ENCODE data around the gene MAL.

The MAL gene

DNA sequence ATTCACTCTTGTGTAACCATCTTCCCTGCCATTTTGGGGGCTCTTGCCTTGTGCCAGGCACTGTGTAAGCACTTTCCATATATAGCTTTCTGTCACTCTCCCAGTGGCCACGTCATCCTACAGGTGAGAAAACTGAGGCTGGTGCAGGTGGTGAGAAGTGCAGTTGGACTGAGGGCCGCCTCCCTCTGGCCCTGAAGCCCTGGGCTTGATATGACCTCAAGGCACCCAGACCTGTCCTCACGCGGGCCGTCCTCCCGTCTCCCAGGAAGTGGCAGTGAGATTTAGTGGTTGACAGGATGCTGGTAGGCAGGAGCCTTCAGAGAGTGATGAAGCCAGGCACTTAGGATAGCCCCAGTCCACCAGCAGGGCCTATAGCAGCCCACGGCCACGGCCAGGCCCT, 30.5 kb downstream of the MAL start:
- peaks cover 14% of the 10 kb centered on the region for H3K4me1 ChIP-seq (ENCODE audit: control insufficient read depth, insufficient read depth, low read length)
- no peak overlapping the region for H3K4me3 ChIP-seq (ENCODE audit: low read length)

DNA sequence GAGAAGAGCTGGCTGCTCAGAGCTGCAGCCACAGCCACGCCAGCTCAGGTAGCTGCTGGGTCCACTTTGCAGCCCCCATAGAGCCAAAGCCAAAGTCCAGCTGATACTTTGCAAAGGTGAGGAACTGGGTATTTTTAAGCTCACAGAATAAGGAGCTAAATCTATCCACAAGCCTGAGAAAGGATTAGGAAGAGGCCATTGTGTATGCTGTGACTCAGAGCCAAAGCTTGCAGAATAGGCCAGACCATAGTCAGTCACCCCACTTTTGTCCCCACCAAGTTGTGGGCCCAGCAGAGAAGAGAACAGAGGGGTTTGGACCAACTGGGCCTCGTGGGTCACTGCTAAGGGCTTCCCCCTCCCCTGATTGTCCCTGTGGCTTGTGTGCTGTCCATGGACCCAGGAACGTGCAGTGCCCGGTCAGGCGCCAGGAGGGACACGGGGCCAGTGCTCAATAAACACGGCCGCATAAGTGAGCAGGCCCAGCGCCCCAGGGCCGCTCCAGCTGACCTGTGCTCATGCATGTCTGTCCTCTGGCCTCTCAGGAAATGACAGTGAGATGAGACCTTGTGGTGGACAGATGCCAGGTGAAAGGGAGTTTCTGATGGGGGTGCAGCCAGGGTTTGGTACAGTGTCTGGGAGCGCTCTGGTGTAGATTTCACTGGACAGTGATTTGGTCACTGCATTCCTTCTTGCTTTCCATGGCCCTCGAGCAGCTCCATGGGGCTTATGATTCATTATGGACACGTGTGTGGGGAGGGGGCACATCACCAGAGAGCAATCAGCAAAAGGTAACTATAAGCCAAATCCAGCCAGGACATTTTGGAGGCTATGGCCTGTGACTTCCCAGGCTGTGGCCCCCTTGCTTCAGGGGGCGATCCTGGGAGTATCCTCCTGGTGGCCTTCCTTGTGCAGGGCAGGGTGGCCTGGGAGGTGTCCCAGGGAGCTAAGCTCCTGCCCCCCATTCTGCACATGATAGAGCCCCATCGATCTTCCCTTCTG, 31.3 kb downstream of the MAL start:
- H3K4me1 ChIP-seq (ENCODE audit: control insufficient read depth, insufficient read depth, low read length): peaks cover 14% of the 10 kb centered on the region
- no peak overlapping the region for H3K4me3 ChIP-seq (ENCODE audit: low read length)
- H3K9me3 ChIP-seq (replicated peaks; ENCODE audit: low read length): no peaks in the 10 kb centered on the region
- no peak overlapping the region for H3K9ac ChIP-seq (ENCODE audit: low read depth, low read length)
- peak overlapping the region; percentile 28 for H3K4me2 ChIP-seq (ENCODE audit: low read length)
- no peaks in the 10 kb centered on the region for H3K36me3 ChIP-seq (ENCODE audit: insufficient read depth, low read length)
- H3K27me3 ChIP-seq (ENCODE audit: control insufficient read depth, insufficient read depth, low read length): peaks cover 63% of the 10 kb centered on the region

More for the DNA sequence above, 30.5 kb downstream of the MAL start:
- Histone ChIP-seq H3K9me3 (replicated peaks; ENCODE audit: low read length) (no peaks in the 10 kb centered on the region), H3K27me3 (ENCODE audit: control insufficient read depth, insufficient read depth, low read length) (peaks cover 64% of the 10 kb centered on the region), H3K36me3 (ENCODE audit: insufficient read depth, low read length) (no peaks in the 10 kb centered on the region), H3K9ac (ENCODE audit: low read depth, low read length) (no peak overlapping the region), H3K4me2 (ENCODE audit: low read length) (no peak overlapping the region)

DNA sequence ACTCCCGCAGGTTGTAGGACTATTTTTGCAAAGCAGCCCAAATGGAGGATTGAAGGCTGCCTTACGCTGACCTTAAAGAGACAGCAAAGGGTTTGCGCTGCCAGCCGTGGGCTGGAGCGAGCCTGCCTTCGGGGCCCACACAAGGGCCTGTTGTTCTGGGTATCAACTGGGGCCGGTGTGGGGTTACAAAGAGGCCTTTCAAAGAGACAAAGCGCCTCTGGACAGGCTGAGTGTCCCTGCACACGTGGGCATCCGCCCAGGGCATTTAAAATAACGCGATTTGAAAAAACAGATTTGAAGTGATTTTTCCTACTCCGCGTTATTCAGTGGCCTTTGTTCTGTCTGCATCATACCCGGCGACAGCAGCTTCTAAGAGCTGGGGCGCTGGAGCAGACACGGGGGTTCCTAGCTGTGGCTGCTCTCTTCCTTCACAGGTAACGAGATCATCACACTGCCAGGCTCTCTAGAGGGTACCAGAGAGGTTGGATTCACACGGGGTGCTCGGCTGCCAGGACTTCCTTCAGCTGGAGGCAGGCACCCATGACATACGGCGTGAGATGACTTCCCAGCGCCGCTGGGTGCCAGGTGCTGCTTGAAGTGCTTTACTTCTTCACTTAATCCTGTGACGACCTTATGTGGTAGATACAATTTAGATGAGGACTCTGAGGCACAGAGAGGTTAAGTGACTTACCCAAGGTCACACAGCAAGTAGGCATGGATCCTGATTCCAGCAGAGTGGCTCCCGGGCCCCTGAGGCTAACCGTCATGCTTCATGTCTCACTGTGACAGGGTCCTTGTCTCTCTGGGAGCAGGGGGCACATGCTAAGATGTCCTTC, 32.2 kb downstream of the MAL start:
- H3K27me3 ChIP-seq (ENCODE audit: control insufficient read depth, insufficient read depth, low read length): peaks cover 65% of the 10 kb centered on the region
- peaks cover 14% of the 10 kb centered on the region for H3K4me1 ChIP-seq (ENCODE audit: control insufficient read depth, insufficient read depth, low read length)
- H3K9ac ChIP-seq (ENCODE audit: low read depth, low read length): no peak overlapping the region
- H3K36me3 ChIP-seq (ENCODE audit: insufficient read depth, low read length): no peaks in the 10 kb centered on the region
- H3K4me2 ChIP-seq (ENCODE audit: low read length): no peak overlapping the region
- H3K9me3 ChIP-seq (replicated peaks; ENCODE audit: low read length): no peaks in the 10 kb centered on the region
- no peak overlapping the region for H3K4me3 ChIP-seq (ENCODE audit: low read length)

- Histone ChIP-seq H3K4me1 (ENCODE audit: control insufficient read depth, insufficient read depth, low read length) (peaks cover 14% of the 10 kb centered on the region), H3K36me3 (ENCODE audit: insufficient read depth, low read length) (no peaks in the 10 kb centered on the region), H3K27me3 (ENCODE audit: control insufficient read depth, insufficient read depth, low read length) (peaks cover 65% of the 10 kb centered on the region), H3K4me3 (ENCODE audit: low read length) (no peak overlapping the region), H3K9ac (ENCODE audit: low read depth, low read length) (no peak overlapping the region), H3K9me3 (replicated peaks; ENCODE audit: low read length) (no peaks in the 10 kb centered on the region), H3K4me2 (ENCODE audit: low read length) (no peak overlapping the region)
These were observed 33.0 kb downstream of the MAL start for GRCh38 chr2:95058466-95058988.

- Histone ChIP-seq H3K36me3 (ENCODE audit: insufficient read depth, low read length) (no peaks in the 10 kb centered on the region), H3K4me2 (ENCODE audit: low read length) (no peak overlapping the region), H3K4me1 (ENCODE audit: control insufficient read depth, insufficient read depth, low read length) (peaks cover 14% of the 10 kb centered on the region), H3K4me3 (ENCODE audit: low read length) (no peak overlapping the region), H3K9ac (ENCODE audit: low read depth, low read length) (no peak overlapping the region), H3K9me3 (replicated peaks; ENCODE audit: low read length) (no peaks in the 10 kb centered on the region), H3K27me3 (ENCODE audit: control insufficient read depth, insufficient read depth, low read length) (peaks cover 64% of the 10 kb centered on the region)
These were observed 33.6 kb downstream of the MAL start for GRCh38 chr2:95058989-95059641.

DNA sequence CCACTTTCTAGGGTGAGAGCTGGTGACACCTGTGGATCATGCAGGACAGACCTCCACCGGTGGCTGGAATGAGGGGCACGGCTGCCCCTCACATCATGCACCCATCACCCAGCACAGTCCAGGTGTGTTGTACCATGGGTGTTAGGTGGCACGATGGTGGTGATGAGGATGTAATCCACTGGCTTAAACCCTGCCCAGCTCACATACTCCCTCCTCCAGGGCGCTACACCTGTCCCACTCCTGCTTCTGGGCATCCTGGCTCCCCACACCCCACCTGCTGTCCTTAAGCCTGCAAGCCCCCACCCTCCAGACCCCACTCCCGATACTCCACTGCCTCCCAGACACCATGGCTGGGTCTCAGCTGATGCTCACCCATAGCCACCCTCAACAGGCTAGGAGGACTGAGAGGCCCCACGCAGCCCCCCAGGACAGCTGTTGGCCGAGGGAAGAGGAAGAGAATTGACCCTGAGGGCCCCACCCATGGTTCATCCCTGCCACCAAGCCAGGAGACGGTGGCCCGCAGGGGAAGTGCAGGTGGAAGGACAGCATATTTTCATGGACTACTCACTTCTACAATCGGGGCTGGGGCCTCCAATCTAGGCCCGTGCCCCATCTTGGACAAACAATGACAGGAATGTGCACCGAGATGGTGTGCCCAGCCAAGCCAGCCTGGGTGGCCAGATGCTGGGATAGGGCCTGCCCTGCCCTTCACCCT, 34.3 kb downstream of the MAL start:
- Histone ChIP-seq H3K4me3 (ENCODE audit: low read length) (no peak overlapping the region), H3K9me3 (replicated peaks; ENCODE audit: low read length) (no peaks in the 10 kb centered on the region), H3K4me2 (ENCODE audit: low read length) (no peak overlapping the region), H3K27me3 (ENCODE audit: control insufficient read depth, insufficient read depth, low read length) (peaks cover 62% of the 10 kb centered on the region), H3K9ac (ENCODE audit: low read depth, low read length) (no peak overlapping the region), H3K36me3 (ENCODE audit: insufficient read depth, low read length) (no peaks in the 10 kb centered on the region), H3K4me1 (ENCODE audit: control insufficient read depth, insufficient read depth, low read length) (peaks cover 14% of the 10 kb centered on the region)

DNA sequence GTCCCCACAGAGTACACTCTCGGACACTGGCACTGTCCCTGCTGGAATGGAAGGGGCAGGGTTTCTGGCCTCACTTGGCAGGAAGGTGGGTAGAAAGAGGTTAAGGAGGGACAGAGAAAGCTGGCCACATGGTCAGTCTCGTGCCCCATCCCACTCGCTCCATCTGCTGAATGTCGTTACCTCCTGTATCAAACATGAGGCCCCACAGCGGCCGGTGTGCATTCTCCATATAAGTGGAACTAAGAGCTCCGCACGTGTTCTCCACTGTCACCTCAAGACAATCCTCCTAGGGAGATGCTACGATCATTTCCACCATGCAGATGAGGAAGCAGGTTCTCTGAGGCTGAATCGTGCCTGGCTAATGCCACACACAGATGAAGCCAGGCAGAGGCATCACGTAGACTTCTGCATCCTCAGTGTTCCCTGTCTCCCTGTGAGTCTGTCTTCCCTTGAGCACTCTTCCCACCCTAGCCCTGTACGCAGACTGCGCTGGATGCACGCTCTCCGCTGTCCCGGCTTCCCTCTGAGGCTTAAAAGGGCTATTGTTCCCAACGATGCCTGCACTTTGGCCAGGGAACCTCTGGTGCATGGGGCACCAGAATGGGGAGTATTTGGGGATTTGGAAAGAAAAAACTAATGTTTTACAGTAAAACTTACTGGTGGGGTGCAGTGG, 35.1 kb downstream of the MAL start:
- no peak overlapping the region for H3K4me3 ChIP-seq (ENCODE audit: low read length)
- H3K9me3 ChIP-seq (replicated peaks; ENCODE audit: low read length): no peaks in the 10 kb centered on the region
- H3K36me3 ChIP-seq (ENCODE audit: insufficient read depth, low read length): no peaks in the 10 kb centered on the region
- peaks cover 14% of the 10 kb centered on the region for H3K4me1 ChIP-seq (ENCODE audit: control insufficient read depth, insufficient read depth, low read length)
- H3K9ac ChIP-seq (ENCODE audit: low read depth, low read length): no peak overlapping the region
- no peak overlapping the region for H3K4me2 ChIP-seq (ENCODE audit: low read length)
- peaks cover 59% of the 10 kb centered on the region for H3K27me3 ChIP-seq (ENCODE audit: control insufficient read depth, insufficient read depth, low read length)

- no peaks in the 10 kb centered on the region for H3K9me3 ChIP-seq (replicated peaks; ENCODE audit: low read length)
- no peaks in the 10 kb centered on the region for H3K36me3 ChIP-seq (ENCODE audit: insufficient read depth, low read length)
- H3K4me2 ChIP-seq (ENCODE audit: low read length): no peak overlapping the region
- H3K9ac ChIP-seq (ENCODE audit: low read depth, low read length): no peak overlapping the region
- H3K4me3 ChIP-seq (ENCODE audit: low read length): no peak overlapping the region
- H3K27me3 ChIP-seq (ENCODE audit: control insufficient read depth, insufficient read depth, low read length): peaks cover 57% of the 10 kb centered on the region
- H3K4me1 ChIP-seq (ENCODE audit: control insufficient read depth, insufficient read depth, low read length): peaks cover 14% of the 10 kb centered on the region
These were observed 35.6 kb downstream of the MAL start for GRCh38 chr2:95061119-95061512.

- H3K4me2 ChIP-seq (ENCODE audit: low read length): no peak overlapping the region
- H3K4me1 ChIP-seq (ENCODE audit: control insufficient read depth, insufficient read depth, low read length): peaks cover 9% of the 10 kb centered on the region
- H3K36me3 ChIP-seq (ENCODE audit: insufficient read depth, low read length): no peaks in the 10 kb centered on the region
- H3K9me3 ChIP-seq (replicated peaks; ENCODE audit: low read length): no peaks in the 10 kb centered on the region
- peaks cover 57% of the 10 kb centered on the region for H3K27me3 ChIP-seq (ENCODE audit: control insufficient read depth, insufficient read depth, low read length)
- no peak overlapping the region for H3K9ac ChIP-seq (ENCODE audit: low read depth, low read length)
- no peak overlapping the region for H3K4me3 ChIP-seq (ENCODE audit: low read length)
These were observed 36.2 kb downstream of the MAL start for GRCh38 chr2:95061601-95062183.
